Stimulated activated CD4-positive, alpha-beta T cell treated with anti-CD3 and anti-CD28 coated beads, Interleukin-12 subunit alpha, Interleukin-12 subunit beta, amount 100 ng/mL, for 4 hours (primary cell): ENCODE measurements around the gene CYP2J2.
"Not testable (repeated sequence)": the region's sequence is repeated elsewhere in the genome, so short reads cannot be mapped to it uniquely, and the experiment has no call there.

Experiments
- DNase-seq: peaks from one replicate; pipeline ENCODE4 v3.0.0-alpha.2; 2020

CYP2J2 gene

DNA sequence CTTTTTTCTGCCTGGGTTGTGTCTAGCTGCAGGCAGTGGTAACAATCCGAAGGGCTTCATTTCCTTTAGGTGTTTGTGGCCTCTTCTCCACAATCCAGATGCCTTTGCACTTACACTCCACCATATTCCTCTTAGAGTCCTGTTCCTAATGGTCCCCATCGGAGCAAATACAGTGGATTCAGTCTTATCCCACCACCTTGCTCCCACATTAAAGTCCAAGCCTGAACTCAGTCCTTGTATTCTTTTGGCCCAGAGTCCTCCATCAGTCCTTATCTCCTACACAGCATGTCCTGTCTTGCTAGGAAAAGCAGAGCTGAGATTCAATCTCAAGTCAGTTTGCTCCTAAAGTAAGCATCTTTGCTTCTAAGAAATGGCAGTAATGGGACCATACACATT, 8.8 kb downstream of the CYP2J2 start:
- no peak for DNase-seq

DNA sequence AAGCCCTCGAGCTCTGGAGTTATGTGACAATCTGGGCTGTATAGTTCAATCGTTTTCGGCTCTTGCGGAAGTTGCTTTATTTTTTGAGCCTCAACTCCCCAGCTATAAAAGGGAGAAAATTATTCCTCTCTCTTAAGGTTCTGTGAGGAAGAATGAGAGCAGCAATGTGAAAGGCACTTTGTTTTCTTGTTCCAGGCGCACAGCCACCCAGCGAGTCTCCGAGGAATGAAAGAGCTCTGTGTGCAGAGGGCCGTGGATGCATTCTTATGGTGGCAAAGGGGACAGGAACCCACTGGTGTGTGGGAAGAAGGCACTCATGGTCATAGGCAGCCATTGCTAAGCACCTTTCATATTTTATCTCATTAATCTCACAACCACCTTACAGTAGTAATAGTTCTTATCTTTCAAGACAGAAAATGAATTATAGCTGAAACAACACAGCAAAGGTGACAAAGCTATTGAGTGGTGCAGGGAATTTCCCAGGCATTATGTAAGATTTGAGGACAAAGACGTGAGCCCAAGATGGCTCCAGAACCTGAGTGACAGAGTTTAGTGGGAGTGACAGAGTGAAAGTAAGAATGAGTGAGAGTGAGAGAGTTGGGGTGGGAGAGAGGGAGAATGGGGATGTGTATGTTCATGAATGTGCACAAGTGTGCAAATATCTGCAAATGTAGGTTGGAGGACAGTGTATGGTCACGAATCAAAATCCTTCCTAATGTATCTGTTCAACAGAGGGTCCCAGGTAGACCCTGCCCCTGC, 9.4 kb downstream of the CYP2J2 start:
- no peak for DNase-seq

DNA sequence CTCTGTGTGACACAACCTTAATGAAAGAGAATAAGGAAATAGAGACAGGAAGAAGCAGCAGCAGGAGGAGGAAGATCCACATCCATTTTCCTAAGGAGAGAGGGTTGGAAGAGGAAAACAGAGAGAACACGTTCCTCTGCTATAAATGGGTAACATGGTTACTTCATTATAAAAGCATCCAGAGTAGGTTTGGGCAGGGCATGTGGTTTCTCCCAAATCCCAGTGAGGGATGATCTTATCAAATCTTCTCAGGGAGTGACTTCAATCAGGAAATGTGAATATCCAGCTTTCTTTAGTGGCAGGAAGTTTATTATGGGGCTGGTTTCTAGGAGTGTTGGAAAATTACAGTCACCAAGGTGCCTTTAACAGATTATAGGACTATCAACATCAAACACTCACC, 11.1 kb downstream of the CYP2J2 start:
- no peak for DNase-seq

DNA sequence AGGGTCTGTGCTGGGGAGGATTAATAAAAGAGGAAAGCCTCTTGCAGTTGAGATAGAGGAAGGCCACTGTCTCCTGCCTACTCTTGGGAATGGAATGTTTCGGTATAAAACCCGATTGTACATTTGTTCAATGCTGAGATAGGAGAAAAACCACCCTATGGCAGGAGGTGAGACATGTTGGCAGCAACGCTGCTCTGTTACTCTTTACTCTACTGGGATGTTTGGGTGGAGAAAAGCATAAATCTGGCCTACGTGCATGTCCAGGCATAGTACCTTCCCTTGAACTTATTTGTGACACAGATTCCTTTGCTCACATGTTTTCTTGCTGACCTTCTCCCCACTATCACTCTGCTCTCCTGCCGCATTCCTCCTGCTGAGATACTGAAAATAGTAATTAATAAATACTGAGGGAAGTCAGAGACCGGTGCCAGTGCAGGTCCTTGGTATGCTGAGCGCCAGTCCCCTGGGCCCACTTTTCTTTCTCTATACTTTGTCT, 11.7 kb downstream of the CYP2J2 start:
- not testable (repeated sequence) for DNase-seq

DNA sequence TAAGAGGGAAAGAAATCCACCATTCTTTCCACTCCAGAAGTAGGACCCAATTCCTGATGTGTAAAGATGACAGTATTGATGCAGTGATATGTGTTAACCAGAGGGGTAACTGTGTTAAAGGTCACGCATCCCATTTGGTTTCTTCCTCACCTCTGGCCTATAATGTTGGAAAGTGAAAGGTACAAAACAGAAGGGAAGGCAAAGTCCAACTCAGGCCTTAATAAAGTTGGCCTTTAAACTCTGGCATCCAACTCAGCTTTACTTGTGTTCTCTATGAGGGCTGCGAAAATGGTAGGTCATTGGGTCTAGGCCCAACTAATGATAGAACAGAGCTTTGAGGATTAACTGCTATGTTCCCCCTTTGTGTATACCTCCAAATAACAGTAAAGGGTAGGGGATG, 17.9 kb downstream of the CYP2J2 start:
- no peak for DNase-seq

DNA sequence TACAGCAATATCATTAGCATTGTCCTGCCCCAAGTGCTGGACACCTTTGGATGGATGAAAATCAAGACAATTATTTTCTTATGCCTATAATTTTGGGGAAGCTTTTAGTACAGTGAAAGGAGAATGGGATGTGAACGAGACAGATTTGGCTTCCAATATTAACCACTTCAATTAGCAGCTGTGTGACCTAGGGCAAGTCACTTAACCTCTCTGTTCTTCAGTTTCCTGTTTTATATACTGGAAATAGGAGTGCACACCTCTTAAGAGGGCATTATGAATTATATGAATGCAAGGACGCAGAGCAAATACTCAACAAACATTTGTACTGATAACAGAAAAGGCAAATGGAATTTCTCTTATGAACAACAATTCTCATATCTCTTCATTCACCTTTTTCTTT, 18.5 kb downstream of the CYP2J2 start:
- no peak for DNase-seq

DNA sequence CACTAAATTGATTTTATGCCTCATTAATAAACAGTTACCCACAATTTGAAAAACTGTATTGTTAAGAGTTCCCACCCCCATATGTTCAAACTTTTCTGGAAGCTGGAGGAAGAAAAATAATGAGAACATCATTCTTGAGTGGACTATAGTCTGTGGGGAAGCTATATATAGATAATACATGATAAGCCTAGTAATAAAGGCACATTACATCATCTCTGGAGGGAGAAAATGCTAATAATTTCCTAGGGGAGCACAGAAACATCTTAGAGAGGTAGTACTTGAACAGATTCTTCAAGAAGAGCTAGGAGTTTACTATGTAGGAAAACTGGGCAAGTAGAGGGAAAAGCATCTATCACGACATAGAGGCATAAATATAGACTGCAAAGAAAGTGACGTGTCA, 19.6 kb downstream of the CYP2J2 start:
- DNase-seq: no peak

DNA sequence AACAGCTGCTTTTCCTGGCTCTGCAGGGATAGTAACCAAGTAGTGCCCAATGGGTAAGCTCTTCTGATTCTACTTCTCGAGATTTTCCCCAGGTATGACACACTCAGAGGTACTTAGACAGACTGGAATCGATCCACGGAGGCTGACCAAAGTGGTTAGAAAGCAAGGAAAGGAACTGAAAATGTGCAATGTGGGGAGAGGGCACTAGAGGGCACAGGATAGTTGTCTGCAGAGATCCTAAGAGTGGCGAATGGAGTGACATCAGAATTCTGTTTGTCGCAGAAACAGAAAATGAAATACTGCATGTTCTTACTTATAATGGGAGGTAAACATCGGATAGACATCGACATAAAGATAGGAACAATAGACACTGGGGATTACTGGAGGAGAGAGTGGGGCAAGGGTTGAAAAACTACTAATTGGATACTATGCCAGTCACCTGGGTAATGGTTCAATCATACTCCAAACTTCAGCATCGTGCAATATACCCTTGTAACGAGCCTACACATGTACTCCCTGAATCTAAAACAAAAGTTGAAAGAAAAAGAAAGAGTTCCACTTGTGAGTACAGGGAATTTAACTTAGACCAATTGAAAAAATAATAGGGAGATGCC, 23.3 kb downstream of the CYP2J2 start:
- DNase-seq: no peak

DNA sequence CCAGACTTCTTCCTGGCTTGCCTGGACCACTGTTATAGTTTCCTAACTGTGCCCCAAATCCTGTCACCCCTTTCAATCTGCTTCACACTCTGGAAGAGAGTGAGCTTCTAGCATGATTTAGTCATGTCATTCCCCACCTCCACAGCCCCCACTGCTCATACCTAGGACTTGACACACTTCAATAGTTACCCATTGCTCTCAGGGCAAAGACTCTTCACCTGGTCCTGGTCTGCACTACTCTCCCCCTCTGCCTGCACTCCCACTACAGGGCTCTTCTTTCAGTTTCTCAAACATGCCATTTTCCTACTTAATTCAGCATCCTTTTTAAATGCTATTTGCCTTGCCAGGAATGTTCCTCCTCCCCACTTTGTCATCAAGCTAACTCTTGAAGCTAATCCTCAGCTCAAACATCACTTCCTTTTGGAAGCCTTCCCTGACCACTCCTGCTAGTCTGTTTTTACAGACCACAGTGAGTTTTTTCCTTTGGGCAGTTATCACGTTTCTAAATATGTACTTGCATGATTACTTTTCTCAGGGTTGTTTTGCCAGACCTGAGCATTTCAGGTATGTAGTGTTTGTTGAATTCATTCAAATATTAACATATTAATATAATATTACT, 24.7 kb downstream of the CYP2J2 start:
- DNase-seq: no peak

DNA sequence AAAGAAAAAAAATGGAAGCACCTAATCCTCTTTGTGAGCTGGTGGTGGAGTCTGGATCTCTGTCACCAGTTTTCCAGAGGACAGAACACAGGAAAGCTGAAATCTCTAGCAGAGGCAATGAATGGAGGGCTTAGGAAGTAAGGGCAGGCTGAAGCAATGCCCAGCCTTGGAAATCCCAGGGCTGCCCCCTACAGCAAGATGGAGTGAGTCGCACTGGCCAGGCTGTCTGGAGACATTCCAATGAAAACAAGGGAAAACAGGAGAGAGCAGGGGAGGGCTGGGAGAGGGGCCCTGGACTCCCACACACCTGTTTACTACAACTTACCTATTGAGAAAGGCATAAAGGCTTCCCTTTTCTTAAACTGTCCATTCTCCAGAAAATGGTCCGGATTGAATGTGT, 25.9 kb downstream of the CYP2J2 start:
- DNase-seq: no peak

DNA sequence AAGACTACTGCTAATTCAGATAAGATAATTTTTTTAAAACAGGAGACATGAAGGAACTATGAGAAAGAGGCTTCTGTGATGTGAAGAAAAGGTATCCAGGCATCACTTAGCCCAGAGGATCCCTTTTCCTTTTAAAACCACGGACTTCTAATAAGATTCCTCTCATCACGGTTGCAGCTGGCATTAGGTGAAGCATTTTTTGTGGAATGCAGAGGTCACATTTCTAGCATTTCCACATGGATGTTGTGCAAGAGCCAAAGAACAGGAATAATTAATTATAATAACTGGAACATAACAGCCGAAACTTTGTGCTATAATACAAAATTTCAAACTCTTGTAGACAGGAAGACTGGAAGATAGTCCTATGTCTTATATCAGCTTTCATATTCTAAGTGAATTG, 27.6 kb downstream of the CYP2J2 start:
- DNase-seq: no peak

DNA sequence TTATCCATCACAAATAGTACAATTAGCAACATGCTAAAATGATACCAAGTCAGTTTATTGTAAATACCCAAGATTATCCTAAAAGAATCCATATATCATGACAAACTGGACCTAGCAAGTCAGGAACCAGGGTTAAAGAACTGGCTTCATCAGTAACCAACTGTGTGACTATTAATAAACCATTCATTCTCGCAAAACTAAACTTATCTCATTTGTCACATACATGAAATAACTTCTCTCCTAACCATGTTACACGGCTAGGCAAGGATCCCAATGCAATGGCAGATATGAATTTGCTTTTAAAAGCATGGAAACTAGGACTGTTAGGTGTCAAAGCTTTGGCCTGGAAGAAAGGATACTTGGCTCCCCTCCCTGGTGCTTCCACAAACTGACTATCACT, 29.4 kb downstream of the CYP2J2 start:
- DNase-seq: no peak

DNA sequence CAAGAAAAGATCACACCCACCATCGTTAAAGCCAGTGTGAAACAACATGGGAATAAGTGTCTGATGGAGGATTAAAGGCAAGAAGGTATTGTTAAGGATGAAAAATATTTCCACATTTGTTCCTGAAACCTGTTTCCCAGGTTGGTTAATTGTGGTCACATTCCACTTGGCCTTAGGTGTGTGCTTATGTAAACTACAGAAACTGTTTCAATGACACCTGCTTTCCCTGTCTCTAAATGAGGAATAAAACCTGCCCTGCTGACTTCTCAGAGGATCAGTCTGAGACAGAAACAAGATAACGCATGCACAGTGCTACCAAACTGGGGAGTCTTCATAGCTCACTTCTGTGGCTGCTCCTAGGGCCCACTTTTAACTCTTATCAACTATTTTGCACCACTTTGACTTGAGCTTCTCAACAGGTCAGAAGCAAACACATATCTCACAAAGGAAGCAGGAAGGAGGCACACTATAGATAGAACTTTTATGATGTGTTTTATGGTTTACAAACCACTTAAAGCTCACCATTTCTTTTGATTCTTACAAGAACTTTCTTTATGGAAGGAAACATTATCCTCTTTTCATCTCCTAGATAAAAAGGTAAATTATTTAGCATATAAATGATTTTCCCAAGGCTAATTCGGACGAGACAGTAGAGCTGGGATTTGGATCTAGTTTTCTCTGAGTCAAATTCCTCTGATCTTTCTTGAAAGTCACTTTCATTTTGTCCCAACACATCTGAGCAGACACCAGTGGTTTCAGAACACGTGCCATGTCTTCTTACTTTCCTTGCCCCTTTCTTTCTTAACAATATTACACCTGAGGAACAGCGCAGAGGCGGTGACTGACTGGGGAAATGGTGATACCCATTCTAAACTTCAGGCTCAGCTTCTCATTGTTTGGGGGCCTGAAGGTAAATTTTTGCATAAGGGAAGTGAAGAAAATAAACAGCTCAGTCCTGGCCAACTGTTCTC, 33.4 kb downstream of the CYP2J2 start:
- no peak for DNase-seq

DNA sequence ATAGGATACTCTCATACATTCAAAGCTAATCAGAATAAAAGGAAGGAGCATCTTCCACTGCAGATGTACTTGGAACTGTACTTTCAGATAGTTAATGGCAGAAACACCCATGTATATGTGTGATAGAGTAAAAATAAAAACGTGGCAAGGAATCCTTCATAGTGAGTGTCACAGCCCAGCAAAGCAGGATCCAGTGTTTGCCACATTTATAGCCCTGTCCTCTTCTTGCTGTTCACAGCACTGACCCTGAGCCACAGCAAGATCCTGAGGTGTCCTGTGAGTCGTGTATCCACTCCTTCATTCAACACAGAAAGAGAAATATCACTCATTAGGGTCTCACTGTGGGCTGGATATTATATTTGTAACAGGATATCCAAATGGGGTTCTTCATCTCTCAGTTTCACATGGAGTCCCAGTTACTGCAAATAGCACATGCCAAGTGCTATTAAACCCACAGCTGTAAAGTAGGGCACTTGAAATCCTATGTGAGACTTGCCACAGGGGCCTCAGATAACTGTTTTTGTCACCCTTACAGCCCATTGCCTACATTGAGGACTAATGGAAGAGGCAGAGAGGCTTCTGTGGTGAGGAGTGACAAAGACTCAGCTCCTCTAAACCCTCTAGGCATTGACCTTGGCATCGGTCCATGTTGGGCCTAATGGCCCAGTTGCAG, 41.3 kb downstream of the CYP2J2 start:
- DNase-seq: no peak

DNA sequence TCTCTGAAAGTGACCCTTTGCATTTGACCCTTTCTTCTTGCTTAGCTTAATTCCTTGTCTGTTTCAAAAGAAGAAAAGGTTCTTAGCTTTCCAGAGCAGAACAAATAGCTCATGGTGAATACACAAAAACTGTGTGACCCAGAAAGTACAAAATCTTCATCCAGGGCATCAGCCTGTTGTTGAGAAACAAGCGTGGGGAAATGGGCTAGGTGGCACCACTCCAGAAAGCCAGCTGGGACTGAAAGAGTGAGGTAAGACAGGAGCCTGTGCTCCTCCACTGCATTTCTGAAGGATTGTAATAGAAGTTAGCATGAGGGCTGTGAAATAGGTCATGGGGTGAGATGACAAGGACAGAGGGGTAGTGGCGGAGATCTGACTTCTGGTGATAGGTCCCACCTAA, 45.8 kb downstream of the CYP2J2 start:
- no peak for DNase-seq

DNA sequence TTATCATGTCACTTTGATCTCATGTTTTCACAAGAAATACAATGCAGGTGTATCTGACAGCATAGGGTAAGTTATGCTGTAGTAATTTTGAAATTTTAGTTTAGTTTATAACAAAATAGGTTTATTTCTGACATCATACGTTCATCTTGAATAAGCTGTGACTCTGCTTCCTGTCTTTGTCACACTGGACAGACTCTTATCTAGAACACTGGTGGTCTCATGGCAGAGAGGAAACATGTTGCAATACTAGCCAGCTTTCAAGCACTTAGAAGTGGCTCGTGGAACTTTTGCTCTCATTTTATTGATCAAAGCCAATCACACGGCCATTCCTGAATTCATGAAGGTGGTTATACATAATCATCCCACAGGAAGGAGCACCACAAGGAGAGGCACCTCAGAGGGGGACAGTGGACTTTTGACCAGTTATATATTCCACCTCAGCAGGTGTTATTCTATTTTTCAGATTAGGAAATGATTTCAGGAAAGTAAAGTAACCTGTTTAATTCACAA, 46.5 kb downstream of the CYP2J2 start:
- DNase-seq: no peak

DNA sequence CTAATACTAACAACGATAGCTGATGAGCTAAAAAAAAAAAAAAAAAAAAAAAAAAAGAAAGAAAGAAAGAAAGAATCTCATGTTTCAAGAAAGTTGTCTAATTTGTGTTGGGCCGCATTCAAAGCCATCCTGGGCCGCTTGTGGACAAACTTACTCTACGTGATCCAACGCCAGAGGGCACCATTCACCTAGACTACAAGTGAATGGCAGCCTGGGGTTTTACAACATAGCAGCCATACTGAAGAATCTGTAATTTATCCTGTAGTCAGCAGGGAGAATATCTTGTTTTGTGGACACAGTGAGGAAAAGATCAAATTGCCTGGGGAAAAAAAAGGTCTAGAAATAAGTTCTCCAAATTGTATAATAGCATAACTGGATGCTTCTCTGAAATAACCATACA, 47.0 kb downstream of the CYP2J2 start:
- DNase-seq: peak; percentile 25

DNA sequence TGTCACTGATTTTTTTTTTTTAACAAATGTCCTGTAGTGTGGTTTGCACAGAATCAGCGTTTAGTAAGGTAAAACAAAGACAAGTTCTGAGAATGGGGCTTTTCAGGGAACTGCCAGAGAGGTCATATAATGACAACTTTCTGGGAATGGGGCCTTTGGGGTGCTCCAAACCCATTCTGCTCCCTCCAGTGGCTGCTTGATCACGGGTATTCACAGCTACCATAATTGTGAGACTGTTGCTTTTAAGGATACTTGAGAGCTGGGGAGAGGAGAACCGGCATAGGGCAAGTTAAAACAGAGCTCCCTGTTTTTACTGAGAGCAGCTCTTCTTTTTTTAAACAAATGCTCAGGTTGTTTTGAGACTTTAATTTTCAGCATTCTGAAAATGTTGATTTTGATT, 48.2 kb downstream of the CYP2J2 start:
- DNase-seq: no peak

DNA sequence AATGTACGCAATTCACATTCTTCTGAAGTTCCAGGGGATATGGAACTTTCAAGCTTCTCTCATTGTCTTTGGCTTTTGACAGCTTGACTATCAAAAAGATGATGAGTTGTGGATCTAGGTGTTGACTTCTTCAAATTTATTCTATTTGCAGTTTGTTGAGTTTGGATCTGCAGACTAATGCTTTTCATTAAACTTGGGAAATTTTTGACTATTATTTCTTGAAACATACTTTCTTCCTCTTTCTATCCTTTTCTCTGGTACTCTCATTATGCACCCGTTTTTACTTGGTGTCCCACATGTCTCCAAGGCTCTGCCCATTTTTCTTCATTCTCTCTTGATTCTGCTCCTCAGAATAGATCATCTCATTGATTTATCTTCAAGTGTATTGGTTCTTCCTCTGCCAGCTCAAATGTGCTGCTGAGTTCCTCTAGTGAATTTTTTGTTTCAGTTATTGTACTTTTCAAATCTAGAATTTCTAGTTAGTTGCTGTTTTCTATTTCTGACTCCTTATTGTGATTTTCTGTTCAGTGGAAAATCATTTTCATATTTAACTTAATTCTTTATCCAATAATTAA, 49.4 kb downstream of the CYP2J2 start:
- DNase-seq: no peak

DNA sequence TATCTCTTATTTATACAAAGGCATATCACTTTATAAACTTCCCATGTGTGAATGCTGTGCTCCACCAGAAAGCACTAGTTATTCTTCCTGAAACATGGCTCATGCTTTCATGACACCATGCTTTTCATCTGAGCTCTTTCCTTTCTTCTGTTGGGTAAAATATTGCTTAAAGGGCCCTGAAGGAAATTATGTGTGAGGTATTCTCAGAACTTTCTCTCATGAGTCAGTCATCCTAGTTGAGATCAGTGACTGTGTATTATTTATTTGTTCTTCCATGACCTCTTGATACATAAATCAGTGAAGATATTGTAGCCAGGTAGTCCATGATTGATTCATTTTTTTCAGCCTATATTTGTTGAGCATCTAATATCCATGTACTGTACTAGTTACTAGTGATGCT, 54.8 kb downstream of the CYP2J2 start:
- DNase-seq: no peak

DNA sequence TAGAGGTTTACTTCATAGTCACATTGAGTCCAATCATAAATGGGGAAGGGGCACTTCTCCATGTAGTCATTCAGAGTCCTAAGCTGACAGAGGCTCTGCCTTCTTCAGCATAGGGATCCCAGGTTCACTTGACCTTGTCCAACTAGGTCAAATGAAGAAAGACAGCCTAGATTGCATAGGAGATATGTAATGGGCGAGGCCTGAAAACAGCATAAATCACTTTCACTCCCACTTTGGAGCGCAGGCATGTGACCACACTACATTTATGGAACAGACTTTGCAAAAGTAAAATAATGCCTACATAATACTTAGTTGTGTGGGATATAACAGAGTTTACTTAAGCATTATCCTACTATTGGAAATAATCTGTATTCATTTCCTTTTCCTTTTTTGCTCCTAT, 60.1 kb downstream of the CYP2J2 start:
- DNase-seq: no peak
